UCSD-AML1 (cell line): ENCODE results near the gene UBE2D3.

Source experiments
- DNase-seq: peaks from one replicate; lab custom pipeline; 2025; ENCODE audit not compliant: unreplicated experiment; lab: John Stamatoyannopoulos, UW

The UBE2D3 gene

GRCh38 chr4:102758241-102759160 is 68.8 kb downstream of the UBE2D3 start:
- DNase-seq = no peak

DNA sequence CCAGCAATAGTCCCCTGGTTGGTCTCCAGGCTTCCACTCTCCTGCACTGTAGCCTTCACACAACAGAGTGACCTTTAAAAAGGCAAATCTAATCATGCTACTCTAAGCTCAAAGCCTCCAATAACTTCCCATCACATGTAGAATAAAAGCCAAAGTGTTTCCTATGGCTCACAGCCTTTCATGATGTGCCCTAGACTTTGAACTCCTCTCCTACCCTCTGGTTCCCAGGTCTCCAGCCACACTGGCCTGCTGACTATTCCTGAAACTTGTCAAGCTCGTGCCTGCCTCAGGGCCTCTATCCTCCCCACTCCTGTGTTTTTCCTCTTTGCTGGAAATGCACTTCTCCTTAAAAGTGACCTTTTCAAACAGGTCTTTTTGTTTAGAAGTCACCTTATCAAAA is 69.7 kb downstream of the UBE2D3 start:
- DNase-seq = no peak

- DNase-seq = no peak
Observed at GRCh38 chr4:102754044-102754443, 73.3 kb downstream of the UBE2D3 start.

- no peak for DNase-seq
Observed at GRCh38 chr4:102751941-102752340, 75.4 kb downstream of the UBE2D3 start.
